HT1080 (cell line): ENCODE measurements around the gene DAPK2. TPM values are rescaled to one million over a fixed set of nuclear protein-coding genes. Genes with fewer than 3 reads are reported as not detected.

ENCODE experiments used
- DNase-seq: peaks from one replicate; pipeline ENCODE4 v3.0.0-alpha.2; 2015; ENCODE audit warnings: low read depth
- total RNA-seq: library from RNA; depleted of rRNA; stranded (reverse); fragments of >200 nt; shearing (Covaris generic); gene quantifications from 2 replicates; pipeline ENCODE4 v1.2.3, GENCODE V29; 2014

Gene DAPK2
- total RNA-seq, 1 experiment from 2014 or later: 0.43 TPM

- DNase-seq: no peak
Observed at GRCh38 chr15:63895787-63896218, 150.5 kb downstream of the DAPK2 start.

- DNase-seq: no peak
Observed at GRCh38 chr15:63895194-63895593, 151.1 kb downstream of the DAPK2 start.

- no peak for DNase-seq
Observed at GRCh38 chr15:63894662-63894949, 151.7 kb downstream of the DAPK2 start.

GRCh38 chr15:63893866-63894661 is 152.2 kb downstream of the DAPK2 start:
- DNase-seq: no peak

- no peak for DNase-seq
Observed at GRCh38 chr15:63892794-63893441, 153.4 kb downstream of the DAPK2 start.

GRCh38 chr15:63891768-63892133 is 154.5 kb downstream of the DAPK2 start:
- no peak for DNase-seq

GRCh38 chr15:63891079-63891767 is 155.1 kb downstream of the DAPK2 start:
- peak; percentile 72 for DNase-seq

GRCh38 chr15:63890617-63891016 is 155.7 kb downstream of the DAPK2 start:
- DNase-seq: no peak

GRCh38 chr15:63889831-63890230 is 156.5 kb downstream of the DAPK2 start:
- no peak for DNase-seq

- DNase-seq: no peak
Observed at GRCh38 chr15:63888823-63889222, 157.5 kb downstream of the DAPK2 start.

GRCh38 chr15:63888146-63888545 is 158.1 kb downstream of the DAPK2 start:
- DNase-seq: no peak

- no peak for DNase-seq
Observed at GRCh38 chr15:63887630-63888029, 158.7 kb downstream of the DAPK2 start.

- DNase-seq: no peak
Observed at GRCh38 chr15:63884953-63885352, 161.3 kb downstream of the DAPK2 start.

GRCh38 chr15:63881431-63881830 is 164.9 kb downstream of the DAPK2 start:
- no peak for DNase-seq

GRCh38 chr15:63880744-63881143 is 165.5 kb downstream of the DAPK2 start:
- no peak for DNase-seq

GRCh38 chr15:63879995-63880394 is 166.3 kb downstream of the DAPK2 start:
- no peak for DNase-seq

- DNase-seq: no peak
Observed at GRCh38 chr15:63879211-63879610, 167.1 kb downstream of the DAPK2 start.

- no peak for DNase-seq
Observed at GRCh38 chr15:63877713-63878271, 168.5 kb downstream of the DAPK2 start.

GRCh38 chr15:63876085-63876662 is 170.1 kb downstream of the DAPK2 start:
- DNase-seq: no peak

- DNase-seq: no peak
Observed at GRCh38 chr15:63874616-63875015, 171.7 kb downstream of the DAPK2 start.

GRCh38 chr15:63872759-63873510 is 173.3 kb downstream of the DAPK2 start:
- DNase-seq: no peak
